Measurements from ENCODE around the gene GIMAP2. TPM values are rescaled to one million over a fixed set of nuclear protein-coding genes. Genes with fewer than 3 reads are reported as not detected.
A peak's percentile ranks its signal among the peaks of the same experiment; 100 is the strongest.
"Not testable (repeated sequence)": the region's sequence is repeated elsewhere in the genome, so short reads cannot be mapped to it uniquely, and the experiment has no call there.

GIMAP2 gene
- total and polyA plus RNA-seq, 2 of the 13 experiments (the other 11 are each of a cell fraction or from before 2014, with no cell fraction given), result 0.49 to 1.4 TPM

GRCh38 chr7:150676276-150676675, 9.2 kb upstream of the GIMAP2 start:
- H3K79me2 ChIP-seq (ENCODE audit: insufficient read depth, low read length); H3K4me1 ChIP-seq (ENCODE audit: insufficient read depth, low read length); H3K9ac ChIP-seq (ENCODE audit: insufficient read depth, low read depth, low read length); H3K27me3 ChIP-seq (ENCODE audit: control insufficient read depth in 1 of 2, insufficient read depth in 2 of 2, low read length in 2 of 2); CTCF ChIA-PET (ENCODE audit: low intra/inter-chr PET ratio, low total read pairs); H2AFZ ChIP-seq (ENCODE audit: low read length); DNase-seq (ENCODE audit: low spot score); H3K9me3 ChIP-seq (ENCODE audit: low read length); H3K36me3 ChIP-seq (replicated peaks in 1 of 2; ENCODE audit: control insufficient read depth in 1 of 2, insufficient read depth in 2 of 2, low read length in 2 of 2); ATAC-seq; BruUV-seq (replicated peaks); H3K4me2 ChIP-seq (ENCODE audit: low read depth, low read length); H4K20me1 ChIP-seq (ENCODE audit: insufficient read depth, low read length); in situ Hi-C loops (cut with HindIII; ENCODE audit: extremely low pct_ligation_motif_present, low pct_unique_long_range_greater_than_20kb); H3K27ac ChIP-seq (ENCODE audit: extremely low read length, insufficient read depth, low read length); FAIRE-seq; intact Hi-C loops (cut with micrococcal nuclease; ENCODE audit: unreplicated experiment); POLR2A ChIA-PET; H3K4me3 ChIP-seq (replicated peaks in 1 of 3; ENCODE audit: insufficient read depth in 1 of 3, low read depth in 2 of 3, low read length in 3 of 3): not testable (repeated sequence)
- 0 out of 4 replicates have a peak, but pooled peaks of 1 of the 2 experiments have one; percentile 16 for TF ChIP-seq MAFK (conservative IDR thresholded peaks at IDR 0.05 in 1 of 2, IDR thresholded peaks at IDR 0.05 in 1 of 2; ENCODE audit: low read length in 2 of 2)

- POLR2A ChIA-PET; H3K4me2 ChIP-seq (ENCODE audit: low read depth, low read length); H3K27ac ChIP-seq (ENCODE audit: extremely low read length, insufficient read depth, low read length); H3K36me3 ChIP-seq (replicated peaks in 1 of 2; ENCODE audit: control insufficient read depth in 1 of 2, insufficient read depth in 2 of 2, low read length in 2 of 2); H4K20me1 ChIP-seq (ENCODE audit: insufficient read depth, low read length); H3K4me3 ChIP-seq (replicated peaks in 1 of 3; ENCODE audit: insufficient read depth in 1 of 3, low read depth in 2 of 3, low read length in 3 of 3); H3K27me3 ChIP-seq (ENCODE audit: control insufficient read depth in 1 of 2, insufficient read depth in 2 of 2, low read length in 2 of 2); BruUV-seq (replicated peaks); in situ Hi-C loops (cut with HindIII; ENCODE audit: extremely low pct_ligation_motif_present, low pct_unique_long_range_greater_than_20kb); DNase-seq (ENCODE audit: low spot score); H3K9me3 ChIP-seq (ENCODE audit: low read length); H3K9ac ChIP-seq (ENCODE audit: insufficient read depth, low read depth, low read length); CTCF ChIA-PET (ENCODE audit: low intra/inter-chr PET ratio, low total read pairs); H3K4me1 ChIP-seq (ENCODE audit: insufficient read depth, low read length); H3K79me2 ChIP-seq (ENCODE audit: insufficient read depth, low read length); FAIRE-seq; H2AFZ ChIP-seq (ENCODE audit: low read length); ATAC-seq; intact Hi-C loops (cut with micrococcal nuclease; ENCODE audit: unreplicated experiment): not testable (repeated sequence)
- WGBS (ENCODE audit: low lambda C conversion rate), result 42% methylated on average over 3 of the region's 3 CpGs
Measured at GRCh38 chr7:150676854-150677253, 8.7 kb upstream of the GIMAP2 start.

GRCh38 chr7:150678601-150679000, 6.9 kb upstream of the GIMAP2 start:
- BruUV-seq (replicated peaks); POLR2A ChIA-PET; H3K27me3 ChIP-seq (ENCODE audit: control insufficient read depth in 1 of 2, insufficient read depth in 2 of 2, low read length in 2 of 2); H3K4me2 ChIP-seq (ENCODE audit: low read depth, low read length); H3K4me1 ChIP-seq (ENCODE audit: insufficient read depth, low read length); H3K27ac ChIP-seq (ENCODE audit: extremely low read length, insufficient read depth, low read length); H3K79me2 ChIP-seq (ENCODE audit: insufficient read depth, low read length); H3K9me3 ChIP-seq (ENCODE audit: low read length); FAIRE-seq; H3K4me3 ChIP-seq (replicated peaks in 1 of 3; ENCODE audit: insufficient read depth in 1 of 3, low read depth in 2 of 3, low read length in 3 of 3); in situ Hi-C loops (cut with HindIII; ENCODE audit: extremely low pct_ligation_motif_present, low pct_unique_long_range_greater_than_20kb); H4K20me1 ChIP-seq (ENCODE audit: insufficient read depth, low read length); H2AFZ ChIP-seq (ENCODE audit: low read length); DNase-seq (ENCODE audit: low spot score); CTCF ChIA-PET (ENCODE audit: low intra/inter-chr PET ratio, low total read pairs); intact Hi-C loops (cut with micrococcal nuclease; ENCODE audit: unreplicated experiment); ATAC-seq; H3K36me3 ChIP-seq (replicated peaks in 1 of 2; ENCODE audit: control insufficient read depth in 1 of 2, insufficient read depth in 2 of 2, low read length in 2 of 2); H3K9ac ChIP-seq (ENCODE audit: insufficient read depth, low read depth, low read length): not testable (repeated sequence)
- 40% methylated on average over 9 of the region's 11 CpGs for WGBS (ENCODE audit: low lambda C conversion rate)

- H3K36me3 ChIP-seq (replicated peaks in 1 of 2; ENCODE audit: control insufficient read depth in 1 of 2, insufficient read depth in 2 of 2, low read length in 2 of 2); H3K27ac ChIP-seq (ENCODE audit: extremely low read length, insufficient read depth, low read length); H3K4me1 ChIP-seq (ENCODE audit: insufficient read depth, low read length); ATAC-seq; H4K20me1 ChIP-seq (ENCODE audit: insufficient read depth, low read length); DNase-seq (ENCODE audit: low spot score); H3K9me3 ChIP-seq (ENCODE audit: low read length); BruUV-seq (replicated peaks); H3K4me3 ChIP-seq (replicated peaks in 1 of 3; ENCODE audit: insufficient read depth in 1 of 3, low read depth in 2 of 3, low read length in 3 of 3); H3K4me2 ChIP-seq (ENCODE audit: low read depth, low read length); POLR2A ChIA-PET; H3K27me3 ChIP-seq (ENCODE audit: control insufficient read depth in 1 of 2, insufficient read depth in 2 of 2, low read length in 2 of 2); H2AFZ ChIP-seq (ENCODE audit: low read length); H3K79me2 ChIP-seq (ENCODE audit: insufficient read depth, low read length); FAIRE-seq; intact Hi-C loops (cut with micrococcal nuclease; ENCODE audit: unreplicated experiment); H3K9ac ChIP-seq (ENCODE audit: insufficient read depth, low read depth, low read length); CTCF ChIA-PET (ENCODE audit: low intra/inter-chr PET ratio, low total read pairs); in situ Hi-C loops (cut with HindIII; ENCODE audit: extremely low pct_ligation_motif_present, low pct_unique_long_range_greater_than_20kb): not testable (repeated sequence)
- WGBS (ENCODE audit: low lambda C conversion rate), result 9% methylated on average over 2 of the region's 2 CpGs
Measured at GRCh38 chr7:150680364-150680763, 5.1 kb upstream of the GIMAP2 start.
